HUES6 (cell line): ENCODE results near the gene RELN.

ENCODE experiments used
- H3K27ac ChIP-seq: 2 replicates; pipeline ENCODE4 v1.7.0; 2013; ENCODE audit warnings: low read depth, mild to moderate bottlenecking, low read length, inconsistent platforms
- H3K27me3 ChIP-seq: 2 replicates; pipeline ENCODE4 v1.6.1; 2013; ENCODE audit warnings: low read length; ENCODE audit not compliant: control insufficient read depth, insufficient read depth
- H3K36me3 ChIP-seq: 2 replicates; pipeline ENCODE4 v1.6.1; 2013; ENCODE audit warnings: low read length; ENCODE audit not compliant: control insufficient read depth, insufficient read depth
- H3K4me1 ChIP-seq: 2 replicates; pipeline ENCODE4 v1.6.1; 2013; ENCODE audit warnings: low read length; ENCODE audit not compliant: control insufficient read depth, insufficient read depth
- H3K4me3 ChIP-seq: 2 replicates; pipeline ENCODE4 v1.5.1; 2013; ENCODE audit warnings: low read depth, low read length
- H3K9ac ChIP-seq: one replicate; pipeline ENCODE4 v1.6.1; 2013; ENCODE audit warnings: mild to moderate bottlenecking, low read length
- H3K9me3 ChIP-seq: 2 replicates; pipeline ENCODE4 v1.6.1; 2013; ENCODE audit warnings: low read depth, low read length; ENCODE audit not compliant: control insufficient read depth, insufficient read depth

Gene RELN

DNA sequence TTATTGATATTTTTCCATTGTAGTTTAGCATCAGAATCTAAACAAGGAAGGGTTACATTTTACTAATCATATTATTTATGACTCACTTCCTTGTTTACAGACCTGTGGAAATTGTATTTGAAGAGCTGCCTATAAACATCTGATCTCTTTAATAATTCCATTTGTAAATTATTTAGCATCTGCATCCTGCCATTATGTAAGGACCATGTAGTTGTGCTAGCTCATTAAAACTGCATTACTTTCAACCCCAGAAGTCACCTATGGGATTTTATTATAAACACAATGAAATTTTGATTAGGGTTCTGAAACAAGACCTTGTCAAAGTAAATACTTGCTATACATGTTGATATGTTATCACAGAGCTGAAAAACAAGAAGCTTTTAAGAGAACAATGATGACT, 396.6 kb downstream of the RELN start:
- Histone ChIP-seq H3K4me1 (no peaks in the 10 kb centered on the region), H3K9me3 (no peaks in the 10 kb centered on the region), H3K4me3 (no peak overlapping the region), H3K36me3 (no peaks in the 10 kb centered on the region), H3K27me3 (no peaks in the 10 kb centered on the region; the same call in 1 of the 2 replicates), H3K9ac (no peak overlapping the region), H3K27ac (no peak overlapping the region)

DNA sequence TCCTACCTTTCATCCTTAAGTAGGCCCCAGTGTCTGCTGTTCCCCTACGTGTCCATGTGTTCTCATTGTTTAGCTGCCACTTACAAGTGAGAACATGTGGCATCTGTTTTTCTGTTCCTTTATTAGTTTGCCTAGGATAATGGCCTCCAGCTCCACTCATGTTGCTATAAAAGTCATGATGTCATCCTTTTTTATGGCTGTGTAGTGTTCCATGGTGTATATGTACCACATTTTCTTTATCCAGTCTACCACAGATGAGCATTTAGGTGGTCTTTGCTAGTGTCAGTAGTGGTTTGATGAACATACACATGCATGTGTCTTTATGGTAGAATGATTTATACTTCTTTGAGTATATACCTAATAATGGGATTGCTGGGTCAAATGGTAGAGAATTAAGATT, 397.3 kb downstream of the RELN start:
- Histone ChIP-seq H3K36me3 (no peaks in the 10 kb centered on the region), H3K9ac (no peak overlapping the region), H3K27ac (no peak overlapping the region), H3K9me3 (no peaks in the 10 kb centered on the region), H3K4me3 (no peak overlapping the region), H3K27me3 (no peaks in the 10 kb centered on the region; the same call in 1 of the 2 replicates), H3K4me1 (no peaks in the 10 kb centered on the region)

DNA sequence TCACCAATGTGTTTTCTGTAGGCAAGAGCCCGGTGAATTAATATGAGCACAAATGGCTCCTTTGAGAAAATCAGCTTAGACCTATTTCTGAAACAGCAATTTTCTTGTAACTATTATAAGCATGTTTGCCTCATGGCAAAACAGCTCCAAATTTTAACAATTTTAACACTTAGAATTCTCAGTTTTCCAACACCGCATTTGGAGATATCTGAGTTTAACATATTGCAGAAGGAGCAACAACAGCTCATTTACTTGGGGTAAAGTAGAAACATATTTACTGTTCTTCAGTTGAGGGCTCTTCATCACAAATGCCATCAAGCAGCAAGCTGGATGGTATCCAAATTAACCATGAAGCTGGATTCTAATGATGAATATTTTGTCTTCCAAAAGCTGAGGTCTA, 409.4 kb downstream of the RELN start:
- Histone ChIP-seq H3K36me3 (no peaks in the 10 kb centered on the region), H3K9ac (no peak overlapping the region), H3K4me1 (no peaks in the 10 kb centered on the region), H3K9me3 (no peaks in the 10 kb centered on the region), H3K4me3 (no peak overlapping the region), H3K27ac (no peak overlapping the region), H3K27me3 (peaks cover 14% of the 10 kb centered on the region; the same call in 1 of the 2 replicates)

DNA sequence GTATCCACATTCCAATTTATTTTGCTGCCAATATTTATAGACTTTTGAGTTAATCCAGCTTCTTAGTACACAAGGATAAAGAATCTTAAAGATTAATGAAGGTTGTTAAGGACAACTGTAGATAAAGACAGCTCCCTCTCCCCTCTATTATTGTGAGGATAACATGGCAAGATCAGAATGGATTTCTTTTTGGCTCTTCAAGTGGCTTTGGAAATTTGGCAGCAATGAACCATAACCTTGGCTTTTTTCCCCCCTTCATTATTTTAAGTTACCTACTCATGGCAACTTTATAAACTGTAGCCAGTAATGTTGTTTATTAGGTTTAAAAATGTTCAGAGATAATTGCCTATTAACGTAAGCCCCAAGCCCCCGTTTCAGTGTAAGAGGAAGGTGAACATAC, 412.4 kb downstream of the RELN start:
- Histone ChIP-seq H3K36me3 (no peaks in the 10 kb centered on the region), H3K9ac (no peak overlapping the region), H3K9me3 (no peaks in the 10 kb centered on the region), H3K27ac (no peak overlapping the region), H3K4me3 (no peak overlapping the region), H3K4me1 (no peaks in the 10 kb centered on the region), H3K27me3 (peaks cover 14% of the 10 kb centered on the region; the same call in 1 of the 2 replicates)

DNA sequence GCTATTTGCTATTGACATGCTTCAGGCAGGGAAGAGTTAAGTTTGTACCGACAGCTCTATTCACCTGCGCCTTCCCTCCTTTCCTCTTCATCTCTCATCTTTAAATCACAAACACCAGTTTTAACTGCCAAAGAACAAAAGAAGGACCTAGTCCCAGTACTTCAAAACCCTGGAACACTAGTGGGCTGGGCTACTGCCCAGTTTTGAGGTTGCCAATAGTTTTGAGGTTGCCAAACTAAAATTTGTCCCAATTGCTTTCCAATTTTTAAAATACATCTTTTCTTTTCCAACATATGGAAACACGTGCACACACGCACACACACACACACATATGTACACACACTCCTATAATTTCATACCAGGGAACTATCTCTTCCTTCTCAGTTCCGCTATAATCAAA, 412.8 kb downstream of the RELN start:
- no peak overlapping the region for H3K27ac ChIP-seq
- H3K4me3 ChIP-seq: no peak overlapping the region
- no peaks in the 10 kb centered on the region for H3K36me3 ChIP-seq
- H3K4me1 ChIP-seq: no peaks in the 10 kb centered on the region
- peaks cover 14% of the 10 kb centered on the region; the same call in 1 of the 2 replicates for H3K27me3 ChIP-seq
- H3K9me3 ChIP-seq: no peaks in the 10 kb centered on the region
- no peak overlapping the region for H3K9ac ChIP-seq

DNA sequence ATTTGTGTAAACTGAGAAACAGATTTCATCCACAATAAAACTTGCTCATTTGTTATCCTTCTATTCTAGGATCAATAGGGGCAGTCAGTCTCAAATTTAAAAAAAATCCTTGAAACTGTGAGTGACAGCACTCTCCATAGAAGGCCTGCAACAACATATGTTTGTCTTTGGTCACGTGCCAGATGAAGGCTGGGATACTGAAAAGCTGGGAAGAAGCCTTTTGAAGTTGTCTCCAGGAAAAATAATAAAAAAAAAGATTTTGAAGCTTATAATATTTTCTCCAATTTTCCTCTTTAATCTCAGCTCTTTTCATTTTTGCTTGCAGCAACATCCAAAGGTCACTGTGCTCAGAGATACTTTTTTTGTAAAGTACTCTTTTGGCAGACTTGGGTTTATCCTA, 414.9 kb downstream of the RELN start:
- Histone ChIP-seq H3K4me1 (no peaks in the 10 kb centered on the region), H3K36me3 (no peaks in the 10 kb centered on the region), H3K9ac (no peak overlapping the region), H3K27me3 (peaks cover 12% of the 10 kb centered on the region; the same call in 1 of the 2 replicates), H3K4me3 (no peak overlapping the region), H3K9me3 (no peaks in the 10 kb centered on the region), H3K27ac (no peak overlapping the region)

DNA sequence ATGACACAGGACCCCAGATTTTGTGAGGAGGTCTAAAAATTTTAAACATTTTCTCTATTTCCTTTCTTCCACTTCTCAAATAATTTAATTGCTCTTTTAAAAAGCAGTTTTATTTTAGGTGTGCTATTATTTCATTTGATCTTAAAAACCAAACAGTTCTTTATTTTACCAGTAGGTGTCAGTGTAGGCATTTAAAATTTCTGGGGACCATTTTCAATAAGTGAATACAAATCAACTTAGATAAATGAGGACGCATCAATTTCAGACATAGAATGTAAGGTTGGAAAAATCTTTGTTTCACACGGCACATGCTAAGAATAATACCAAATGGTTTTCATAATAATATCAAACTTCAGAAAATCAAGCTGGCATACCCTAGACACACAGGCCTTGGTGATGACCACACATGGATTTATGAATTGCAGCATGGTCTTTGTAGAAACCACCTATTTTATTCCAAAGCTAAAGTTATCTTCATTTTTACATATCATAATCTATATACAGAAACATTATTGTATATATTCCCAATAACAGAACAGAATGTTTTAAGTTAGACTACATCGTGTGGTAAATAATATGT, 415.9 kb downstream of the RELN start:
- peaks cover 11% of the 10 kb centered on the region; the same call in 1 of the 2 replicates for H3K27me3 ChIP-seq
- H3K4me1 ChIP-seq: no peaks in the 10 kb centered on the region
- no peak overlapping the region for H3K27ac ChIP-seq
- no peaks in the 10 kb centered on the region for H3K9me3 ChIP-seq
- H3K9ac ChIP-seq: no peak overlapping the region
- H3K4me3 ChIP-seq: no peak overlapping the region
- no peaks in the 10 kb centered on the region for H3K36me3 ChIP-seq

DNA sequence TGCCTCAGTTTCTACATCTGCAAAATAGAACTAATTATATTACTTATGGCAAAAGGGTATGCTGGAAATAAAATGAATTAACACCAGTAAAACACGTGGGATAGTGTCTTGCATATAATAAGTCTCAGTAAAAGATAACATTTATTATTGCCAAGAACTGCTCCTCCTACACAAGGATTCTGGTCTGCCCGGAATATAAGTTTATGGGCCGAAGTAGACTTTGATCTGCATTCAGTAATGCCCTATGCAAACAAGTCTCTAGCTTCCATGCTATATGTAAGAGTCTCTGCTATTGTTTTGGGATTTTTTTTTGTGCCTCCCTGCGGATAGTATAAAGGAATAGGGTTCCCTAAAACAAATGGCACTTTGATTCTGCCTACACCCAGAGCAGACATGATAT, 417.9 kb downstream of the RELN start:
- Histone ChIP-seq H3K36me3 (no peaks in the 10 kb centered on the region), H3K4me3 (no peak overlapping the region), H3K4me1 (no peaks in the 10 kb centered on the region), H3K27ac (no peak overlapping the region), H3K27me3 (peaks cover 7% of the 10 kb centered on the region; the same call in 1 of the 2 replicates), H3K9me3 (no peaks in the 10 kb centered on the region), H3K9ac (no peak overlapping the region)

DNA sequence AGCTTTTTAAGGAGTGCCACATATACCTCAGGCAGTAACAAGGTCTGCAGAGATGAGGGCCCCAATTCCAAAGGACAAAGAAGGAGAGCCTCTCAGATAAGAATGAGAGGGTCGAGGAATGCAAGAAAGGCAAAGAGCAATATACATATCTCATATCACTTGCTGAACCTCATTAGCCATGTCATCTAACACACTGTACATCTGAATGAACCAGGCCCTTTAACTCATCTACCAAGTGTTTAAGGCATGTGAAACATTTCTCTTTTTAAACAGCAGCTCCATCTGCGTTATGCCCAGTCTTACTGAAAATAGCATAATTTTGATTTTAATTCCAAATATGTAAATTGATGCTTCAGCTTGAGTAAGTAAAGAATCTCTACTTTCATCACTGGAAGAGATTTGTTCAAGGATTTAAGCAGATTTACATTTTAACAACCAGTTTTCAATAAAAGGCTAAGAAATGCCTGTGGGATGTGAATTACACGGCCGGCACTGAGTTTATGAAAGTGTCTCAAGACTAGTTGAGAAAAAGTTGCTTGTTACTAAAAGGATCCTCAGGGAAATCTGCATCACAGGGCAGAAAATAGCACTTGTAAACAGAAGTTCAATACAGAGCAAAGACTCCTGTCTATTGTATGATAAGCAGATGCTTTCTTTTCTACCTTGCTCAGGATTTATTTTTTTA, 419.7 kb downstream of the RELN start:
- Histone ChIP-seq H3K9me3 (no peaks in the 10 kb centered on the region), H3K4me3 (no peak overlapping the region), H3K36me3 (no peaks in the 10 kb centered on the region), H3K9ac (no peak overlapping the region), H3K4me1 (no peaks in the 10 kb centered on the region), H3K27ac (no peak overlapping the region), H3K27me3 (peaks cover 9% of the 10 kb centered on the region; the same call in 1 of the 2 replicates)

DNA sequence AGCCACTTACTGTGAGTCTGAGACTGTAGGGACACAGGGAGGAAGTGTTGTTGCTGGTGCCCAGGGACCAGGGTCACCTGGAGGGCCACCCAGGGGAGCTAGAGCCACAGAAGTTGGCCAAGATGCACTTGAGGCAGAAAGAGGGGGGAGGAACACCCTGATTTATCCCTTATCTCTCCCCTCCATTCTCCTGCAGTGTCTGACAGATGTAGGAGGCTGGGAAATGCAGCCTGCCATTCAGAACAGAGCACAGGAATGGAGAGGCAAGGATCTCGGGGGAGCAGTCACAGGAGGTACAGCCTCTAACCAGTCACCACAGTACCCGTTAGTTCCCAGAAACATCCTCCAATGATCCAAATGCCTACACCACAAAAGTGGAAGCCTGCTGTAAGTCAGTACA, 425.0 kb downstream of the RELN start:
- no peaks in the 10 kb centered on the region for H3K4me1 ChIP-seq
- H3K9me3 ChIP-seq: no peaks in the 10 kb centered on the region
- no peak overlapping the region for H3K27ac ChIP-seq
- H3K36me3 ChIP-seq: no peaks in the 10 kb centered on the region
- no peak overlapping the region for H3K9ac ChIP-seq
- no peak overlapping the region for H3K4me3 ChIP-seq
- H3K27me3 ChIP-seq: peaks cover 7% of the 10 kb centered on the region; the same call in 1 of the 2 replicates

DNA sequence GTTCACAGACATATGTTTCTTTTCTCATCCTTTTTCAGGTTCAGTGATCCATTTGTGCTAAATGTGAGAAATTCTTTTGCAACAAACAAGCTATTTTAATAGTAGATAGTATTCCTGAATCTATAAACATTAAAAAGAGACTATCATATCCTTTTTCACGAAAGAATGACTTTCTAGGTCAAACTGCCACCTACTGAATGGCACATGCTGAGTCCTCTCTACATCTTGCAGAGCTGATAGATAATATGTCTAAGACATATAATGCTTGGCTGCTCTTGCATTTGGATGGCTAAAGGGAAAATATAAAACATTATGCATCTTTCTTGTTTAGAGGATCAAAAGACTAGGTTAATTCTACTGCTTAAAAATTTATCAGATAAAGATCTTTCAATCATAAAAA, 429.3 kb downstream of the RELN start:
- H3K9ac ChIP-seq: no peak overlapping the region
- no peak overlapping the region for H3K4me3 ChIP-seq
- H3K27me3 ChIP-seq: no peaks in the 10 kb centered on the region; the same call in 1 of the 2 replicates
- no peaks in the 10 kb centered on the region for H3K9me3 ChIP-seq
- no peaks in the 10 kb centered on the region for H3K4me1 ChIP-seq
- H3K27ac ChIP-seq: no peak overlapping the region
- H3K36me3 ChIP-seq: no peaks in the 10 kb centered on the region
